H1 (cell line): ENCODE measurements around the gene RNASE7. TPM values are rescaled to one million over a fixed set of nuclear protein-coding genes. Genes with fewer than 3 reads are reported as not detected.
A peak's percentile ranks its signal among the peaks of the same experiment; 100 is the strongest.

Experiments used
- BACH1 ChIP-seq: IDR thresholded peaks from 2 replicates; pipeline ENCODE4 v1.6.1; 2012; ENCODE audit warnings: low read length, improper control_type of control experiment
- BCL11A ChIP-seq, 2 experiments: IDR thresholded peaks; one replicate each; pipeline ENCODE4 v1.6.1; 2011; ENCODE audit warnings: low read depth in 2 of 2, low read length in 2 of 2, mild to moderate bottlenecking in 2 of 2
- CHD2 ChIP-seq: IDR thresholded peaks from 2 replicates; pipeline ENCODE4 v1.6.1; 2012; ENCODE audit warnings: low read length, improper control_type of control experiment
- CTBP2 ChIP-seq: IDR thresholded peaks from 2 replicates; pipeline ENCODE4 v1.7.0; 2011; ENCODE audit warnings: borderline replicate concordance, mild to moderate bottlenecking, moderate library complexity, mixed read lengths, low read length; ENCODE audit not compliant: insufficient read depth, insufficient read length
- EP300 ChIP-seq, 2 experiments: IDR thresholded peaks; 1 replicate in 1 of 2; 2 replicates in 1 of 2; pipeline ENCODE4 v1.6.1; 2011 to 2012; ENCODE audit warnings: low read depth in 2 of 2, low read length in 2 of 2, mild to moderate bottlenecking in 2 of 2, borderline replicate concordance in 1 of 2, inconsistent platforms in 1 of 2, moderate library complexity in 1 of 2
- EZH2 ChIP-seq: fragments of 200-600 bp; sonication (generic); IDR thresholded peaks from 2 replicates; pipeline ENCODE4 v1.7.1; 2012; ENCODE audit warnings: low read depth, mild to moderate bottlenecking, moderate library complexity, low read length, inconsistent platforms; ENCODE audit not compliant: severe bottlenecking
- FOSL1 ChIP-seq: IDR thresholded peaks from 2 replicates; pipeline ENCODE4 v1.6.1; 2011; ENCODE audit warnings: mild to moderate bottlenecking, low read depth, low read length, moderate library complexity; ENCODE audit not compliant: insufficient read depth
- JUN ChIP-seq: IDR thresholded peaks from 2 replicates; pipeline ENCODE4 v1.6.1; 2011; ENCODE audit warnings: low read depth, mild to moderate bottlenecking, improper control_type of control experiment, low read length
- NRF1 ChIP-seq: IDR thresholded peaks from 2 replicates; pipeline ENCODE4 v1.6.1; 2011; ENCODE audit warnings: mild to moderate bottlenecking, low read depth, low read length, improper control_type of control experiment
- POLR2AphosphoS5 ChIP-seq: IDR thresholded peaks from 2 replicates; pipeline ENCODE4 v1.6.1; 2011; ENCODE audit warnings: low read depth, low read length
- RAD21 ChIP-seq, 2 experiments: IDR thresholded peaks in 1 of 2; conservative IDR thresholded peaks in 1 of 2; 2 replicates each; pipeline ENCODE4 v1.6.1; 2011; ENCODE audit warnings: low read depth in 2 of 2, low read length in 2 of 2, improper control_type of control experiment in 1 of 2, inconsistent platforms in 1 of 2, mild to moderate bottlenecking in 1 of 2, moderate library complexity in 1 of 2
- SAP30 ChIP-seq: fragments of 300-600 bp; sonication (generic); IDR thresholded peaks from 2 replicates; pipeline ENCODE4 v1.7.1; 2012; ENCODE audit warnings: low read length, moderate library complexity, mild to moderate bottlenecking, inconsistent platforms; ENCODE audit not compliant: insufficient read depth, insufficient replicate concordance
- SIN3A ChIP-seq, 2 experiments: IDR thresholded peaks in 1 of 2; conservative IDR thresholded peaks in 1 of 2; 2 replicates each; pipeline ENCODE4 v1.6.1; 2011 to 2012; ENCODE audit warnings: low read length in 2 of 2, improper control_type of control experiment in 1 of 2, low read depth in 1 of 2, mild to moderate bottlenecking in 1 of 2
- SIX5 ChIP-seq: IDR thresholded peaks from 2 replicates; pipeline ENCODE4 v1.6.1; 2011; ENCODE audit warnings: mild to moderate bottlenecking, low read depth, low read length
- SRF ChIP-seq: IDR thresholded peaks from 2 replicates; pipeline ENCODE4 v1.6.1; 2011; ENCODE audit warnings: mild to moderate bottlenecking, low read depth, low read length, moderate library complexity
- SUZ12 ChIP-seq: fragments of 200-600 bp; sonication (generic); IDR thresholded peaks from 2 replicates; pipeline ENCODE4 v1.6.1; 2012; ENCODE audit warnings: mild to moderate bottlenecking, inconsistent platforms, low read length, moderate library complexity, mixed read lengths
- TAF7 ChIP-seq: optimal IDR thresholded peaks from 2 replicates; pipeline ENCODE3; 2011; ENCODE audit warnings: low read depth, mild to moderate bottlenecking, inconsistent platforms, low read length, moderate library complexity, borderline replicate concordance
- YY1 ChIP-seq: IDR thresholded peaks from 2 replicates; pipeline ENCODE4 v1.6.1; 2011; ENCODE audit warnings: low read depth, mild to moderate bottlenecking, low read length
- polyA plus RNA-seq, 7 experiments: library from polyadenylated mRNA; depleted of rRNA in 3 of 7; stranded (reverse) in 5 of 7; unstranded in 2 of 7; fragments of >200 nt in 5 of 7; fragments of 200-250 nt in 2 of 7; gene quantifications; 1 replicate in 5 of 7; 2 replicates in 1 of 7; 4 replicates in 1 of 7; pipeline versions ENCODE4 v1.2.1 to v1.2.3, GENCODE V29; 2011 to 2013; ENCODE audit warnings: missing spikeins in 2 of 7, mixed read lengths in 2 of 7
- total RNA-seq: library from RNA; stranded (reverse); fragmentation: NEBNext Ultra II Directional; extraction: Animal tissue kit (Norgen Biotek cat#: 25700); gene quantifications from 2 replicates; pipeline ENCODE4 v1.2.1, GENCODE V29; 2021
- TF ChIP-seq, protein P1 (sequence below): IDR thresholded peaks from 2 replicates; pipeline ENCODE4 v1.6.1; 2012; ENCODE audit warnings: inconsistent platforms

Gene RNASE7
- total and polyA plus RNA-seq, 2 of the 8 experiments (the other 6 are each of a cell fraction or from before 2014, with no cell fraction given), result not detected

- TF ChIP-seq CTBP2 (no peak), EP300 (IDR thresholded peaks at IDR 0.05; ENCODE audit: borderline replicate concordance in 1 of 2, low read depth in 2 of 2, low read length in 2 of 2) (no peak), SIX5 (no peak), POLR2AphosphoS5 (no peak; the same call in 1 of the 2 replicates), RAD21 (IDR thresholded peaks at IDR 0.05 in 1 of 2, conservative IDR thresholded peaks at IDR 0.05 in 1 of 2; ENCODE audit: low read depth in 2 of 2, low read length in 2 of 2) (no peak), SAP30 (peak; percentile 73), EZH2 (no peak), BACH1 (no peak), YY1 (peak; percentile 88), TAF7 (peak; percentile 58), FOSL1 (no peak), JUN (no peak), SIN3A (conservative IDR thresholded peaks at IDR 0.05 in 1 of 2, IDR thresholded peaks at IDR 0.05 in 1 of 2; ENCODE audit: low read depth in 1 of 2, low read length in 2 of 2) (peak in 1 of 2 experiments; percentile 74; a peak in 1 of 4 replicates), SRF (no peak), BCL11A (IDR thresholded peaks at IDR 0.05; ENCODE audit: low read depth in 2 of 2, low read length in 2 of 2) (no peak), CHD2 (no peak), SUZ12 (no peak), NRF1 (no peak)
- TF ChIP-seq, protein P1, sequence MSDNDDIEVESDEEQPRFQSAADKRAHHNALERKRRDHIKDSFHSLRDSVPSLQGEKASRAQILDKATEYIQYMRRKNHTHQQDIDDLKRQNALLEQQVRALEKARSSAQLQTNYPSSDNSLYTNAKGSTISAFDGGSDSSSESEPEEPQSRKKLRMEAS, result no peak
Observed at GRCh38 chr14:21069388-21070082, 27.4 kb downstream of the RNASE7 start (continued).
